HEK293 (cell line): ENCODE results near the gene GGN.

Source experiments
- AEBP2 ChIP-seq: fragments of 450-650 bp; formaldehyde crosslinking; IDR thresholded peaks from 2 replicates; pipeline ENCODE4 v1.5.1; 2016; ENCODE audit warnings: missing biosample characterization, missing genetic modification characterization, borderline replicate concordance
- BCL6B ChIP-seq: fragments of 450-650 bp; formaldehyde crosslinking; IDR thresholded peaks from 2 replicates; pipeline ENCODE4 v1.5.1; 2017; ENCODE audit warnings: missing biosample characterization, missing genetic modification characterization
- HIC1 ChIP-seq: fragments of 450-650 bp; formaldehyde crosslinking; IDR thresholded peaks from 2 replicates; pipeline ENCODE4 v1.5.1; 2016; ENCODE audit warnings: missing biosample characterization, missing genetic modification characterization
- IKZF3 ChIP-seq: fragments of 450-650 bp; IDR thresholded peaks from 2 replicates; pipeline ENCODE4 v1.5.0; 2018; ENCODE audit warnings: missing biosample characterization, mild to moderate bottlenecking, missing genetic modification characterization, moderate library complexity
- KLF10 ChIP-seq: fragments of 450-650 bp; IDR thresholded peaks from 2 replicates; pipeline ENCODE4 v1.5.1; 2018; ENCODE audit warnings: missing biosample characterization, mild to moderate bottlenecking, missing genetic modification characterization
- KLF8 ChIP-seq: fragments of 450-650 bp; formaldehyde crosslinking; IDR thresholded peaks from 2 replicates; pipeline ENCODE4 v1.5.1; 2016; ENCODE audit warnings: missing biosample characterization, missing genetic modification characterization
- MEIS1 ChIP-seq: sonication (generic); formaldehyde crosslinking; IDR thresholded peaks from 2 replicates; pipeline ENCODE4 v1.8.1; 2022; ENCODE audit warnings: missing genetic modification reagents, mild to moderate bottlenecking, borderline replicate concordance
- OSR2 ChIP-seq: fragments of 450-650 bp; formaldehyde crosslinking; IDR thresholded peaks from 2 replicates; pipeline ENCODE4 v1.5.1; 2016; ENCODE audit warnings: missing biosample characterization, missing genetic modification characterization
- PATZ1 ChIP-seq: fragments of 450-650 bp; formaldehyde crosslinking; IDR thresholded peaks from 2 replicates; pipeline ENCODE4 v1.5.1; 2016; ENCODE audit warnings: missing biosample characterization, missing genetic modification characterization
- PBX3 ChIP-seq: sonication (generic); formaldehyde crosslinking; IDR thresholded peaks from 2 replicates; pipeline ENCODE4 v1.8.1; 2022; ENCODE audit warnings: mild to moderate bottlenecking, moderate library complexity, missing genetic modification reagents
- RBAK ChIP-seq: fragments of 450-650 bp; formaldehyde crosslinking; IDR thresholded peaks from 2 replicates; pipeline ENCODE4 v1.5.1; 2016; ENCODE audit warnings: missing biosample characterization, missing genetic modification characterization
- TCF7L2 ChIP-seq: IDR thresholded peaks from 2 replicates; pipeline ENCODE4 v1.6.1; 2011; ENCODE audit warnings: low read depth, mild to moderate bottlenecking, inconsistent platforms, low read length, moderate library complexity, borderline replicate concordance
- YY1 ChIP-seq: fragments of 450-650 bp; formaldehyde crosslinking; IDR thresholded peaks from 2 replicates; pipeline ENCODE4 v1.5.1; 2018; ENCODE audit warnings: missing biosample characterization, missing genetic modification characterization
- ZBTB26 ChIP-seq: fragments of 450-650 bp; formaldehyde crosslinking; optimal IDR thresholded peaks from 2 replicates; pipeline ENCODE3; 2016; ENCODE audit warnings: missing biosample characterization, mild to moderate bottlenecking, missing genetic modification characterization
- ZBTB8A ChIP-seq: fragments of 450-650 bp; formaldehyde crosslinking; IDR thresholded peaks from 2 replicates; pipeline ENCODE4 v1.5.1; 2016; ENCODE audit warnings: missing biosample characterization, missing genetic modification characterization
- ZFP37 ChIP-seq: fragments of 450-650 bp; formaldehyde crosslinking; IDR thresholded peaks from 2 replicates; pipeline ENCODE4 v1.5.1; 2016; ENCODE audit warnings: missing biosample characterization, missing genetic modification characterization
- ZIC2 ChIP-seq: fragments of 450-650 bp; formaldehyde crosslinking; IDR thresholded peaks from 2 replicates; pipeline ENCODE4 v1.5.1; 2016; ENCODE audit warnings: missing biosample characterization, missing genetic modification characterization
- ZNF114 ChIP-seq: fragments of 450-650 bp; formaldehyde crosslinking; IDR thresholded peaks from 2 replicates; pipeline ENCODE4 v1.5.0; 2017; ENCODE audit warnings: missing biosample characterization, missing genetic modification characterization
- ZNF155 ChIP-seq: fragments of 450-650 bp; formaldehyde crosslinking; IDR thresholded peaks from 2 replicates; pipeline ENCODE4 v1.5.1; 2016; ENCODE audit warnings: missing biosample characterization, missing genetic modification characterization
- ZNF184 ChIP-seq: fragments of 450-650 bp; IDR thresholded peaks from 2 replicates; pipeline ENCODE4 v1.5.1; 2018; ENCODE audit warnings: missing biosample characterization, mild to moderate bottlenecking, missing genetic modification characterization
- ZNF248 ChIP-seq: fragments of 450-650 bp; formaldehyde crosslinking; IDR thresholded peaks from 2 replicates; pipeline ENCODE4 v1.5.1; 2017; ENCODE audit warnings: missing biosample characterization, missing genetic modification characterization
- ZNF302 ChIP-seq: fragments of 450-650 bp; formaldehyde crosslinking; IDR thresholded peaks from 2 replicates; pipeline ENCODE4 v1.5.1; 2016; ENCODE audit warnings: missing biosample characterization, missing genetic modification characterization, low read depth
- ZNF324 ChIP-seq: fragments of 450-650 bp; formaldehyde crosslinking; IDR thresholded peaks from 2 replicates; pipeline ENCODE4 v1.5.1; 2016; ENCODE audit warnings: missing biosample characterization, missing genetic modification characterization
- ZNF398 ChIP-seq: fragments of 450-650 bp; formaldehyde crosslinking; IDR thresholded peaks from 2 replicates; pipeline ENCODE4 v1.5.1; 2017; ENCODE audit warnings: missing biosample characterization, missing genetic modification characterization
- ZNF426 ChIP-seq: fragments of 450-650 bp; formaldehyde crosslinking; IDR thresholded peaks from 2 replicates; pipeline ENCODE4 v1.5.1; 2017; ENCODE audit warnings: missing biosample characterization, missing genetic modification characterization, mild to moderate bottlenecking, inconsistent platforms, moderate library complexity
- ZNF610 ChIP-seq: fragments of 450-650 bp; formaldehyde crosslinking; IDR thresholded peaks from 2 replicates; pipeline ENCODE4 v1.5.1; 2016; ENCODE audit warnings: missing biosample characterization, missing genetic modification characterization, borderline replicate concordance
- ZNF629 ChIP-seq: fragments of 450-650 bp; formaldehyde crosslinking; IDR thresholded peaks from 2 replicates; pipeline ENCODE4 v1.5.1; 2017; ENCODE audit warnings: missing biosample characterization, missing genetic modification characterization
- ZNF837 ChIP-seq: fragments of 450-650 bp; formaldehyde crosslinking; IDR thresholded peaks from 2 replicates; pipeline ENCODE4 v1.5.1; 2016; ENCODE audit warnings: missing biosample characterization, missing genetic modification characterization
- ZSCAN23 ChIP-seq: fragments of 450-650 bp; formaldehyde crosslinking; IDR thresholded peaks from 2 replicates; pipeline ENCODE4 v1.5.1; 2016; ENCODE audit warnings: missing biosample characterization, missing genetic modification characterization

Gene GGN

GRCh38 chr19:38402967-38403674 is 15.3 kb upstream of the GGN start, which contains the start of gene FAM98C (continued):
- peak; percentile 97 for TF ChIP-seq HIC1
- TF ChIP-seq PATZ1 (tag by site-specific recombination) = peak; percentile 100
- peak; percentile 99 for TF ChIP-seq KLF8 (tag by site-specific recombination)
- no peak for TF ChIP-seq PBX3 (CRISPR knock-in tag)
- no peak for TF ChIP-seq ZNF426
- TF ChIP-seq ZNF155 (tag by site-specific recombination) = no peak
- TF ChIP-seq OSR2 (tag by site-specific recombination) = no peak; the same call in 1 of the 2 replicates
- TF ChIP-seq ZNF837 = no peak
- TF ChIP-seq ZNF610 (tag by site-specific recombination) = no peak; the same call in 1 of the 2 replicates
- no peak for TF ChIP-seq BCL6B (tag by site-specific recombination)
- peak; percentile 76; the same call in 1 of the 2 replicates for TF ChIP-seq KLF10 (tag by site-specific recombination)
- no peak for TF ChIP-seq TCF7L2
- TF ChIP-seq ZNF302 = no peak
- TF ChIP-seq ZSCAN23 (tag by site-specific recombination) = 0 out of 2 replicates have a peak, but pooled peaks have one; percentile 52
- no peak for TF ChIP-seq AEBP2 (tag by site-specific recombination)
- no peak for TF ChIP-seq ZNF184 (tag by site-specific recombination)
- no peak for TF ChIP-seq ZNF114
- no peak for TF ChIP-seq MEIS1 (CRISPR knock-in tag)
- TF ChIP-seq ZNF629 (tag by site-specific recombination) = peak; percentile 78
- 0 out of 2 replicates have a peak, but pooled peaks have one; percentile 51 for TF ChIP-seq IKZF3
- peak; percentile 96 for TF ChIP-seq ZBTB8A
- TF ChIP-seq ZNF398 (tag by site-specific recombination) = peak; percentile 75; the same call in 1 of the 2 replicates
- peak; percentile 93; the same call in 1 of the 2 replicates for TF ChIP-seq ZFP37
- TF ChIP-seq ZNF324 = peak; percentile 82
- TF ChIP-seq YY1 (tag by site-specific recombination) = peak; percentile 69
- TF ChIP-seq ZBTB26 (tag by site-specific recombination) = peak; percentile 98
- TF ChIP-seq ZIC2 (tag by site-specific recombination) = peak; percentile 99
- TF ChIP-seq ZNF248 (tag by site-specific recombination) = no peak
- TF ChIP-seq RBAK (tag by site-specific recombination) = no peak
